ENCODE measurements around the gene PPIE. TPM values are rescaled to one million over a fixed set of nuclear protein-coding genes. Genes with fewer than 3 reads are reported as not detected.

PPIE gene
- total and polyA plus RNA-seq, 2 of the 13 experiments (the other 11 are each of a cell fraction or from before 2014, with no cell fraction given), result 15.3 to 26.3 TPM

DNA sequence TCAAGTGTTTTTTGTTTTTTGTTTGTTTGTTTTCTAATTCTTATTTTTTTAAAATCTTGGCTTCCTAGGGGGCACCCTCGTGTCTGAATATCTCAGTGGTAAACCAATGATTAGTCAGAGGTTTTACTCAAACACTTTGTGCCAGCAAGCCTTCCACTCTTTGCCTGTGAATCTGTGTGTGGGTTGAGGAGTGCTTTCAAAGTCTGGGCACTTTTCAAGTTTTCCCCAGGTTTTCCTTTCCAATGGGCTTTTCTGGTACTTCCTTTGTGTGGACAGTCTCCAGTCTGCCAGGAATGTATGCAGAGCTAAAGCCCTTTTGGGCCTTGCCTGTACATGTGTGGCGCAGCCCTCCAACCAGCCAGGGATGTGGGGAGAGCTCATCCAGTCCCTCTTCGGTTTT lies 9.7 kb upstream of the PPIE start:
- Histone ChIP-seq H3K4me3 (replicated peaks in 1 of 3; ENCODE audit: insufficient read depth in 1 of 3, low read depth in 2 of 3, low read length in 3 of 3) (no peak overlapping the region), H3K4me1 (ENCODE audit: insufficient read depth, low read length) (no peaks in the 10 kb centered on the region), H3K27me3 (ENCODE audit: control insufficient read depth in 1 of 2, insufficient read depth in 2 of 2, low read length in 2 of 2) (peaks cover 2 to 28% of the 10 kb centered on the region in 2 experiments; a peak in 4 of 5 replicates), H3K4me2 (ENCODE audit: low read depth, low read length) (no peak overlapping the region), H4K20me1 (ENCODE audit: insufficient read depth, low read length) (no peaks in the 10 kb centered on the region), H3K9ac (ENCODE audit: insufficient read depth, low read depth, low read length) (no peak overlapping the region), H3K27ac (ENCODE audit: extremely low read length, insufficient read depth, low read length) (no peak overlapping the region), H3K79me2 (ENCODE audit: insufficient read depth, low read length) (no peaks in the 10 kb centered on the region), H3K9me3 (ENCODE audit: low read length) (no peaks in the 10 kb centered on the region), H2AFZ (ENCODE audit: low read length) (no peak overlapping the region), H3K36me3 (replicated peaks in 1 of 2; ENCODE audit: control insufficient read depth in 1 of 2, insufficient read depth in 2 of 2, low read length in 2 of 2) (no peaks in the 10 kb centered on the region)
- ATAC-seq (no peak), DNase-seq (ENCODE audit: low spot score) (no peak), FAIRE-seq (no peak)
- ChIA-PET POLR2A (no interaction called here), CTCF (ENCODE audit: low intra/inter-chr PET ratio, low total read pairs) (no interaction called here)
- TF ChIP-seq AHR (CRISPR knock-in tag; IDR thresholded peaks at IDR 0.05) (no peak), PLRG1 (conservative IDR thresholded peaks at IDR 0.05) (no peak), SALL1 (CRISPR knock-in tag; IDR thresholded peaks at IDR 0.05) (no peak), KMT2B (CRISPR knock-in tag; IDR thresholded peaks at IDR 0.05) (no peak), MAFK (conservative IDR thresholded peaks at IDR 0.05 in 1 of 2, IDR thresholded peaks at IDR 0.05 in 1 of 2; ENCODE audit: low read length in 2 of 2) (no peak), ZNF773 (CRISPR knock-in tag; IDR thresholded peaks at IDR 0.05; ENCODE audit: borderline replicate concordance) (no peak), ZNF160 (CRISPR knock-in tag; IDR thresholded peaks at IDR 0.05) (no peak), ATRX (CRISPR knock-in tag; IDR thresholded peaks at IDR 0.05; ENCODE audit: borderline replicate concordance) (no peak)
- TF ChIP-seq, protein P1, sequence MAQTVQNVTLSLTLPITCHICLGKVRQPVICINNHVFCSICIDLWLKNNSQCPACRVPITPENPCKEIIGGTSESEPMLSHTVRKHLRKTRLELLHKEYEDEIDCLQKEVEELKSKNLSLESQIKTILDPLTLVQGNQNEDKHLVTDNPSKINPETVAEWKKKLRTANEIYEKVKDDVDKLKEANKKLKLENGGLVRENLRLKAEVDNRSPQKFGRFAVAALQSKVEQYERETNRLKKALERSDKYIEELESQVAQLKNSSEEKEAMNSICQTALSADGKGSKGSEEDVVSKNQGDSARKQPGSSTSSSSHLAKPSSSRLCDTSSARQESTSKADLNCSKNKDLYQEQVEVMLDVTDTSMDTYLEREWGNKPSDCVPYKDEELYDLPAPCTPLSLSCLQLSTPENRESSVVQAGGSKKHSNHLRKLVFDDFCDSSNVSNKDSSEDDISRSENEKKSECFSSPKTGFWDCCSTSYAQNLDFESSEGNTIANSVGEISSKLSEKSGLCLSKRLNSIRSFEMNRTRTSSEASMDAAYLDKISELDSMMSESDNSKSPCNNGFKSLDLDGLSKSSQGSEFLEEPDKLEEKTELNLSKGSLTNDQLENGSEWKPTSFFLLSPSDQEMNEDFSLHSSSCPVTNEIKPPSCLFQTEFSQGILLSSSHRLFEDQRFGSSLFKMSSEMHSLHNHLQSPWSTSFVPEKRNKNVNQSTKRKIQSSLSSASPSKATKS (CRISPR knock-in tag; IDR thresholded peaks at IDR 0.05), result no peak
- in situ Hi-C loops (cut with HindIII; ENCODE audit: extremely low pct_ligation_motif_present, low pct_unique_long_range_greater_than_20kb) (loop anchor here (10.0 kb wide), 1 partner anchor 124 kb away; no protein-coding TSS in a partner anchor), intact Hi-C loops (cut with micrococcal nuclease; ENCODE audit: unreplicated experiment) (no loop called here)
- no TSS peak for BruUV-seq (replicated peaks)
- WGBS (ENCODE audit: low lambda C conversion rate), result 42% methylated on average over 3 of the region's 3 CpGs
